Measurements from ENCODE around the gene TMBIM1. TPM values are rescaled to one million over a fixed set of nuclear protein-coding genes. Genes with fewer than 3 reads are reported as not detected.

Gene TMBIM1
- total and polyA plus RNA-seq, 2 donors (not counting 3 experiments of a cell fraction or from before 2014, with no cell fraction given), result 141 to 229 TPM

DNA sequence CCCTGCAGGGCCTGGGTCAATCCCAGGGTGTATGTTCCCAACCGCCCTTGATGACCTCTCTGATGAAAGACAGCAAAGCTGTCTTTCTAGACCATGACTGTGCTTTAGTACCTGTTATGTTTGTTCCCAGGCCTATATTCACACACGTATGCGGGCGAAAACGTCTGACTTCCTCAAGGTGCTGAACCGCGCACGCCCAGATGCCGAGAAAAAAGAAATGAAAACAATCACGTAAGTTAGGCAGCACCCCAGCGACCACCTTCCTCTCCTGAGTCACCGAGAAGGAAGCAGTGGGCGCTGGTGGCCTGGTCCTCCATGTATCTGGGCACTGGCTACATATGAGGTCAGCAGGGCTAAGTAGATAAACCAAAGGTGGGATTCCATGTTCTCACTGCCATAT lies 42.6 kb downstream of the TMBIM1 start:
- Histone ChIP-seq H2AFZ (ENCODE audit: low read depth, low read length) (no peak overlapping the region), H3K9me1 (replicated peaks; ENCODE audit: control insufficient read depth, extremely low read depth, insufficient read depth, low read length) (no peaks in the 10 kb centered on the region), H3K36me3 (ENCODE audit: control insufficient read depth in 2 of 2, extremely low read depth in 1 of 2, insufficient read depth in 2 of 2, low read length in 2 of 2) (peaks cover 58 to 78% of the 10 kb centered on the region in 2 experiments), H3K4me2 (ENCODE audit: insufficient read depth, low read length) (no peak overlapping the region), H3K27ac (ENCODE audit: insufficient read depth, low read depth, low read length) (no peak overlapping the region), H3K4me1 (ENCODE audit: control insufficient read depth, extremely low read depth, insufficient read depth, low read length) (no peaks in the 10 kb centered on the region), H3K27me3 (ENCODE audit: control insufficient read depth in 2 of 2, insufficient read depth in 2 of 2, low read length in 2 of 2) (no peaks in the 10 kb centered on the region), H3K9ac (replicated peaks; ENCODE audit: extremely low read depth, insufficient read depth, low read length) (no peak overlapping the region), H4K20me1 (replicated peaks; ENCODE audit: control insufficient read depth, extremely low read depth, insufficient read depth, low read length) (no peaks in the 10 kb centered on the region), H3K9me3 (replicated peaks; ENCODE audit: control insufficient read depth, insufficient read depth, low read length) (no peaks in the 10 kb centered on the region), H3K4me3 (replicated peaks in 1 of 3; ENCODE audit: insufficient read depth in 1 of 3, low read depth in 1 of 3, low read length in 3 of 3) (no peak overlapping the region), H3K79me2 (ENCODE audit: control insufficient read depth, insufficient read depth, low read length) (no peaks in the 10 kb centered on the region)
- TF ChIP-seq POLR2AphosphoS5 (IDR thresholded peaks at IDR 0.05; ENCODE audit: insufficient read depth, low read depth, low read length), result no peak
- TF ChIP-seq POLR2A (IDR thresholded peaks at IDR 0.05; ENCODE audit: low read depth, low read length), result no peak
- TF ChIP-seq JUN (IDR thresholded peaks at IDR 0.05; ENCODE audit: borderline replicate concordance, insufficient read depth, insufficient read length, low read depth), result no peak
- TF ChIP-seq EZH2 (IDR thresholded peaks at IDR 0.05; ENCODE audit: borderline replicate concordance, low read depth, low read length, severe bottlenecking), result no peak
- ChIA-PET CTCF (no interaction called here), POLR2A (no interaction called here)
- FAIRE-seq (no peak), DNase-seq (ENCODE audit: low read depth, low spot score) (no peak)
- BruUV-seq (replicated peaks), result no TSS peak
- dilution Hi-C loops (cut with MboI; ENCODE audit: extremely low pct_ligation_motif_present, low sequenced_read_pairs), result no loop called here
- intact Hi-C loops (cut with micrococcal nuclease), result no loop called here

DNA sequence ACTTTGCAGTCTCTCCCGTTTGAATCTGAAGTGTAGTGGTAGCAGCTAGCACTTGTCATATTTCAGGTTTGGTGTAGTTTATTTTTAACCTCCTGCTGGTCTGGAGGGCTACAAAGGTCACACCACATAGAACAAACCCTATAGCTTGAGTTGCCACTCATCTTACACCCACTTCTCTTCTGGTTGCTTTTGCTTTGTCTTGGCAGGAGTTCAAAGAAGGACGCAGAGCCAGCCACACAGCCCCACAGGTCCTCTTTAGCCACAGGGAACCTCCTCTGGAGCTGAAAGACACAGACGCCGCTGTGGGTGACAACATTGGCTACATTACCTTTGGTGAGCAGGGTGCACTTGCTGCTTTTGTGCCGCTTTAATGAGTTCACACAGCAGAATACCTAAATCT lies 47.1 kb downstream of the TMBIM1 start:
- Histone ChIP-seq H2AFZ (ENCODE audit: low read depth, low read length) (no peak overlapping the region), H4K20me1 (replicated peaks; ENCODE audit: control insufficient read depth, extremely low read depth, insufficient read depth, low read length) (peaks cover 3% of the 10 kb centered on the region), H3K36me3 (ENCODE audit: control insufficient read depth in 2 of 2, extremely low read depth in 1 of 2, insufficient read depth in 2 of 2, low read length in 2 of 2) (peaks cover 59 to 61% of the 10 kb centered on the region in 2 experiments), H3K9ac (replicated peaks; ENCODE audit: extremely low read depth, insufficient read depth, low read length) (no peak overlapping the region), H3K27ac (ENCODE audit: insufficient read depth, low read depth, low read length) (no peak overlapping the region), H3K9me3 (replicated peaks; ENCODE audit: control insufficient read depth, insufficient read depth, low read length) (no peaks in the 10 kb centered on the region), H3K9me1 (replicated peaks; ENCODE audit: control insufficient read depth, extremely low read depth, insufficient read depth, low read length) (no peaks in the 10 kb centered on the region), H3K4me3 (replicated peaks in 1 of 3; ENCODE audit: insufficient read depth in 1 of 3, low read depth in 1 of 3, low read length in 3 of 3) (no peak overlapping the region), H3K4me1 (ENCODE audit: control insufficient read depth, extremely low read depth, insufficient read depth, low read length) (no peaks in the 10 kb centered on the region), H3K79me2 (ENCODE audit: control insufficient read depth, insufficient read depth, low read length) (peaks cover 20% of the 10 kb centered on the region), H3K4me2 (ENCODE audit: insufficient read depth, low read length) (no peak overlapping the region), H3K27me3 (ENCODE audit: control insufficient read depth in 2 of 2, insufficient read depth in 2 of 2, low read length in 2 of 2) (no peaks in the 10 kb centered on the region)
- BruUV-seq (replicated peaks), result no TSS peak
- DNase-seq (ENCODE audit: low read depth, low spot score) (no peak), FAIRE-seq (no peak)
- ChIA-PET CTCF (no interaction called here), POLR2A (no interaction called here)
- no peak for TF ChIP-seq POLR2A (IDR thresholded peaks at IDR 0.05; ENCODE audit: low read depth, low read length)
- TF ChIP-seq POLR2AphosphoS5 (IDR thresholded peaks at IDR 0.05; ENCODE audit: insufficient read depth, low read depth, low read length), result no peak
- no peak for TF ChIP-seq JUN (IDR thresholded peaks at IDR 0.05; ENCODE audit: borderline replicate concordance, insufficient read depth, insufficient read length, low read depth)
- no peak for TF ChIP-seq EZH2 (IDR thresholded peaks at IDR 0.05; ENCODE audit: borderline replicate concordance, low read depth, low read length, severe bottlenecking)
- TF ChIP-seq, protein P1, sequence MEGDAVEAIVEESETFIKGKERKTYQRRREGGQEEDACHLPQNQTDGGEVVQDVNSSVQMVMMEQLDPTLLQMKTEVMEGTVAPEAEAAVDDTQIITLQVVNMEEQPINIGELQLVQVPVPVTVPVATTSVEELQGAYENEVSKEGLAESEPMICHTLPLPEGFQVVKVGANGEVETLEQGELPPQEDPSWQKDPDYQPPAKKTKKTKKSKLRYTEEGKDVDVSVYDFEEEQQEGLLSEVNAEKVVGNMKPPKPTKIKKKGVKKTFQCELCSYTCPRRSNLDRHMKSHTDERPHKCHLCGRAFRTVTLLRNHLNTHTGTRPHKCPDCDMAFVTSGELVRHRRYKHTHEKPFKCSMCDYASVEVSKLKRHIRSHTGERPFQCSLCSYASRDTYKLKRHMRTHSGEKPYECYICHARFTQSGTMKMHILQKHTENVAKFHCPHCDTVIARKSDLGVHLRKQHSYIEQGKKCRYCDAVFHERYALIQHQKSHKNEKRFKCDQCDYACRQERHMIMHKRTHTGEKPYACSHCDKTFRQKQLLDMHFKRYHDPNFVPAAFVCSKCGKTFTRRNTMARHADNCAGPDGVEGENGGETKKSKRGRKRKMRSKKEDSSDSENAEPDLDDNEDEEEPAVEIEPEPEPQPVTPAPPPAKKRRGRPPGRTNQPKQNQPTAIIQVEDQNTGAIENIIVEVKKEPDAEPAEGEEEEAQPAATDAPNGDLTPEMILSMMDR (IDR thresholded peaks at IDR 0.05; ENCODE audit: extremely low read depth in 1 of 2, insufficient read depth in 1 of 2, low read depth in 1 of 2, low read length in 2 of 2), result no peak
- TF ChIP-seq FOS (IDR thresholded peaks at IDR 0.05; ENCODE audit: borderline replicate concordance, insufficient read depth, low read length), result no peak
- TF ChIP-seq GATA2 (IDR thresholded peaks at IDR 0.05; ENCODE audit: insufficient read depth, insufficient read length, low read depth, low read length), result no peak
- dilution Hi-C loops (cut with MboI; ENCODE audit: extremely low pct_ligation_motif_present, low sequenced_read_pairs), result no loop called here
- intact Hi-C loops (cut with micrococcal nuclease), result no loop called here
